GM23338 (cell line): ENCODE measurements around the gene C16orf87.

Experiments used
- CREB1 ChIP-seq: fragments of 250-450 bp; sonication (Bioruptor Pico); IDR thresholded peaks from 2 replicates; pipeline ENCODE4 v1.5.0; 2020; ENCODE audit warnings: low read depth, mild to moderate bottlenecking, moderate library complexity
- CTCF ChIP-seq, 2 experiments: fragments of 200-600 bp in 1 of 2; sonication (generic) in 1 of 2; conservative IDR thresholded peaks; 2 replicates each; pipeline versions ENCODE4 v1.5.1 to v1.6.1; 2016 to 2017; ENCODE audit warnings: antibody characterized with exemption in 2 of 2, low read depth in 2 of 2, mild to moderate bottlenecking in 2 of 2, moderate library complexity in 1 of 2
- ETS1 ChIP-seq: IDR thresholded peaks from 2 replicates; pipeline ENCODE4 v1.6.1; 2016; ENCODE audit warnings: antibody characterized with exemption
- EZH2 ChIP-seq: fragments of 200-600 bp; sonication (generic); IDR thresholded peaks from one replicate; pipeline ENCODE4 v1.8.0; 2017; ENCODE audit warnings: antibody characterized with exemption, mild to moderate bottlenecking, low read depth; ENCODE audit not compliant: unreplicated experiment
- EZH2phosphoT487 ChIP-seq: fragments of 200-600 bp; sonication (generic); IDR thresholded peaks from one replicate; pipeline ENCODE4 v1.8.1; 2018; ENCODE audit warnings: antibody characterized with exemption; ENCODE audit not compliant: unreplicated experiment
- JUNB ChIP-seq: IDR thresholded peaks from one replicate; pipeline ENCODE4 v1.6.1; 2016; ENCODE audit warnings: antibody characterized with exemption; ENCODE audit not compliant: unreplicated experiment
- NANOG ChIP-seq: IDR thresholded peaks from 2 replicates; pipeline ENCODE4 v1.6.1; 2016; ENCODE audit warnings: antibody characterized with exemption, borderline replicate concordance
- POLR2AphosphoS5 ChIP-seq: IDR thresholded peaks from 2 replicates; pipeline ENCODE4 v1.6.1; 2016; ENCODE audit warnings: antibody characterized with exemption, low read depth
- REST ChIP-seq: IDR thresholded peaks from one replicate; pipeline ENCODE4 v1.6.1; 2018; ENCODE audit warnings: antibody characterized with exemption; ENCODE audit not compliant: unreplicated experiment
- STAT1 ChIP-seq: IDR thresholded peaks from one replicate; pipeline ENCODE4 v1.6.1; 2016; ENCODE audit warnings: antibody characterized with exemption; ENCODE audit not compliant: unreplicated experiment
- ZNF114 ChIP-seq: fragments of 250-450 bp; sonication (Bioruptor Pico); IDR thresholded peaks from 2 replicates; pipeline ENCODE4 v1.5.0; 2020; ENCODE audit warnings: mild to moderate bottlenecking, moderate library complexity
- ZNF331 ChIP-seq: fragments of 250-450 bp; sonication (Bioruptor Pico); IDR thresholded peaks from 2 replicates; pipeline ENCODE4 v1.5.0; 2020; ENCODE audit warnings: low read depth, mild to moderate bottlenecking, moderate library complexity

- TF ChIP-seq EZH2 (no peak), POLR2AphosphoS5 (no peak), CTCF (conservative IDR thresholded peaks at IDR 0.05; ENCODE audit: low read depth in 2 of 2) (no peak), EZH2phosphoT487 (no peak), REST (no peak), ZNF331 (CRISPR knock-in tag) (no peak), CREB1 (no peak), ZNF114 (CRISPR knock-in tag) (no peak), JUNB (no peak), ETS1 (no peak), STAT1 (no peak), NANOG (no peak)
These were observed 13.0 kb downstream of the C16orf87 start for GRCh38 chr16:46817961-46818360.
